ENCODE data around the gene SMPD3.

DNA sequence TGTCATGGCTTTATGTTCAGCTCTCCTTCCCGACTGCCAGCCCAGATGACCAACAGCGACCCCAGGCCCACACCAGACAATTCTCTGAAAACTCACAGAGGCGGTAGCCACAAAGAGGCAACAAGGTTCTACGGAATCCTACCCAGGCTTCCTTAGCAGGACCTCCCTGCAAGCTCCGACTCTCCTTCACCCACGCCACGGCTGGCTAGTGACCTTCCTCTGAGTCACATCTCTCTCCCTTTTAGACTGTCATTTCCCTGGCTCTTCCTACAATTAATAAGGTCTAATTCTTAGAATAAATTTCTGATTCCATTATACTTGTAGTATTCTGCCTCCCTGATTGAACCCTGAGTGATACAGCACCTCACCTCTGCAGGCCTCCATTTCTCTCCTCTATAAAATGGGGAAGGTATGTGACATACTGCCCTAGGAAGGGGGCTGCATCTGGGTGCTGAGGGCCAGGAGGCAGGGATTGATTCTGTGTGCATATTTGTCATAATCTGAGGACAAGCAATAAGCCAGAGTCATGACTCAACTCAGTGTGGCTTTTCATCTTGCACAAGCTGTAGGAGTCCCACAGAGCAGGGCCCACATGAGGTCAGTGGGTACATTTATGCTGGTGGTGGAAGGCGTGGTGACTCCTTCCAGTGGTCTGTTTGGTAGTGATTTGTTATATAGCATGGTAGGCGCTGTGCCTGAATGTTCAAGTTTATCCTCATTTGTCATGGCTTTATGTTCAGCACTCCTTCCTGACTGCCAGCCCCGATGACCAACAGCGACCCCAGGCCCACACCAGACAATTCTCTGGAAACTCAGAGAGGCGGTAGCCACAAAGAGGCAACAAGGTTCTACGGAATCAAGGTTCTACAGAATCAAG is 46.2 kb downstream of the SMPD3 start:
- TF ChIP-seq POLR2A (IDR thresholded peaks at IDR 0.05), result no peak
- TF ChIP-seq CTCF (IDR thresholded peaks at IDR 0.05), result no peak
